ACC112 (cell line): ENCODE measurements around the gene HACD1.
"Not testable (repeated sequence)": the region's sequence is repeated elsewhere in the genome, so short reads cannot be mapped to it uniquely, and the experiment has no call there.

Experiments
- H2AFZ ChIP-seq: fragments of 200-600 bp; sonication (generic); one replicate; pipeline ENCODE4 v1.6.0; 2017; ENCODE audit warnings: antibody characterized with exemption, low read length; ENCODE audit not compliant: unreplicated experiment
- H3K27ac ChIP-seq: fragments of 200-600 bp; sonication (generic); 2 replicates; pipeline ENCODE4 v1.5.1; 2014; ENCODE audit warnings: low read depth, mild to moderate bottlenecking, antibody characterized with exemption, low read length, moderate library complexity
- H3K27me3 ChIP-seq: fragments of 200-600 bp; sonication (generic); 2 replicates; pipeline ENCODE4 v1.6.1; 2014; ENCODE audit warnings: mild to moderate bottlenecking, antibody characterized with exemption, low read length, moderate library complexity, mixed read lengths; ENCODE audit not compliant: insufficient read depth
- H3K36me3 ChIP-seq: fragments of 200-600 bp; sonication (generic); 2 replicates; pipeline ENCODE4 v1.6.1; 2016; ENCODE audit warnings: mild to moderate bottlenecking, antibody characterized with exemption, low read length, moderate library complexity, mixed read lengths; ENCODE audit not compliant: insufficient read depth
- H3K4me1 ChIP-seq: fragments of 200-600 bp; sonication (generic); one replicate; pipeline ENCODE4 v1.6.1; 2016; ENCODE audit warnings: low read length, mixed read lengths; ENCODE audit not compliant: insufficient read depth, unreplicated experiment, control insufficient read depth
- H3K4me3 ChIP-seq: fragments of 200-600 bp; sonication (generic); 2 replicates; pipeline ENCODE4 v1.5.1; 2014; ENCODE audit warnings: mild to moderate bottlenecking, low read depth, low read length
- H3K79me2 ChIP-seq: fragments of 200-600 bp; sonication (generic); one replicate; pipeline ENCODE4 v1.6.0; 2016; ENCODE audit warnings: low read length; ENCODE audit not compliant: control insufficient read depth, unreplicated experiment, insufficient read depth

Gene HACD1

DNA sequence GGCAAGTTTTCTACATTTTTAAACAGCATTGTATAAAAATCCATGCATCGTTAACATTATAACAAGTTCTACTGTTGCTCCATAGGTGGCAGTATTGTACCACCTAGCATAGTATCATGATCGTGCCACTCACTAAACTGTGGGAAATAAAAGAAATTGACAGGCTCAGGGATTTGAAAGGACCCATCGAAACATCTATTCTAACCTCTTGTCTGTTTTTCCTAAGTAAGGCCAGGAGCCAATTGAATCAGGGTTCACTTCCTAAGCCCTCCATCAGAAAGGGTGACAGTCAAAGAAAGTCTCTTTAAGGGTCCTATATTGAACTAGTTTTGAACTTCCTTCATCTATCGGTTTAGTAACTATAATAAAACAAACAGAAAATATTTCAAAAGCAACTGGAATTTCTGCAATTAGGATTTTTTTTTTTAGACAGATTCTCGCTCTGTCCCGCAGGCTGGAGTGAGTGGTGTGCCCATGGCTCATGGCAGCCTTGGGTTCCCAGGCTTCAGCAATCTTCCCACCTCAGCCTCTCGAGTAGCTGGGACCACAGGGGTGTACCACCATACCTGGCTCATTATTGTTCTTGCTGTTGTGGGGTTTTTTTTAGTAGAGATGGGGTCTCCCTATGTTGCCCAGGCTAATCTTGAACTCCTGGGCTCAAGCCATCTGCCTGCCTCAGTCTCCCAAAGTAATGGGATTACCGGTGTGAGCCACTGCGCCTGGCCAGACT lies 9.4 kb downstream of the HACD1 start:
- no peak overlapping the region for H3K27ac ChIP-seq
- H3K36me3 ChIP-seq: 0 out of 2 replicates have a peak, but pooled peaks cover 3% of the 10 kb centered on the region
- peaks cover 3% of the 10 kb centered on the region for H3K79me2 ChIP-seq
- 0 out of 2 replicates have a peak overlapping the region, but pooled peaks have one; percentile 40 for H3K4me3 ChIP-seq
- no peaks in the 10 kb centered on the region for H3K27me3 ChIP-seq
- H2AFZ ChIP-seq: peak overlapping the region; percentile 20
- H3K4me1 ChIP-seq: peaks cover 3% of the 10 kb centered on the region

DNA sequence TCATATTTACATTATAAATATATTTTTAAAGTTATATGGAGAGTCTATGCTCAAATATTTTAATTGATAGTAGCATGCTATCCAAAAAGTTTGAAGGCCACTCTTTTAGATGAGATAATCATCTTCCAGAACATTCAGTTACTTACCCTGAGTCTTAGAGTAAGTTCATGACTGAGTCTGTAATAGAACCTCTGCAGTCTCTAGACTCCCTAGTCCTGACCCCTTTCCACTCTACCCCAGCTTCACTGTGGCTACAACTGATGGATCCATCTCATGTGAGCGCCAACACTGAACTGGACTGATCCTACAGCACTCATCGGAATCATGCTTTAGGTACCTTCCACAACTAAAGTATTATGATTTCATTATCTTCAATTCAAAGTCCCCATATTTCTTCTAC lies 10.1 kb downstream of the HACD1 start:
- Histone ChIP-seq H3K4me3 (no peak overlapping the region), H2AFZ (no peak overlapping the region), H3K27me3 (no peaks in the 10 kb centered on the region), H3K36me3 (0 out of 2 replicates have a peak, but pooled peaks cover under 1% of the 10 kb centered on the region), H3K4me1 (peaks cover 3% of the 10 kb centered on the region), H3K27ac (no peak overlapping the region), H3K79me2 (peaks cover 3% of the 10 kb centered on the region)

DNA sequence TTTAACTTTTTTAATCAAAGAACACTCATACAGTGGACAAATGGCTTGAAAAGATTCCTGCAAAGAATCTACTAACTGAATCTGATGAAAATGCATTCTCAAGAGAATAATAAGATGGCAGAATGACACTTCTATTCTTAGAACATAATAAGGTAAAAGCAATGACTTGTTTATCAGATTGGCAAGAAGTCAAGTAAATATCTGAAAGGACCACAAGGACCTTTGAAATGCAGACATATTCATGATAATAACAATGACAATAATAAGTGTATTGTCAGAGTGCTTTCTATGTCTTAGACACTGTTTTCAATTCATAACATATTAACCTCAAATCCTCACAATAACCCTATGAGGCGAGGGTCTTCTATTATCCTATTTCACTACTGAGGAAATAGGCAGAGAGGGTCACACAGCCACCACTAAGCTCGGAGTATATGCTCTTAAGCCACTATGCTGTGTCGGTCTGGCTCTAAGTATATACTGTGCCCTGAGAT lies 10.6 kb downstream of the HACD1 start:
- Histone ChIP-seq H2AFZ (no peak overlapping the region), H3K36me3 (no peaks in the 10 kb centered on the region), H3K27me3 (no peaks in the 10 kb centered on the region), H3K27ac (no peak overlapping the region), H3K4me3 (no peak overlapping the region), H3K4me1 (peaks cover 3% of the 10 kb centered on the region), H3K79me2 (peaks cover 3% of the 10 kb centered on the region)

DNA sequence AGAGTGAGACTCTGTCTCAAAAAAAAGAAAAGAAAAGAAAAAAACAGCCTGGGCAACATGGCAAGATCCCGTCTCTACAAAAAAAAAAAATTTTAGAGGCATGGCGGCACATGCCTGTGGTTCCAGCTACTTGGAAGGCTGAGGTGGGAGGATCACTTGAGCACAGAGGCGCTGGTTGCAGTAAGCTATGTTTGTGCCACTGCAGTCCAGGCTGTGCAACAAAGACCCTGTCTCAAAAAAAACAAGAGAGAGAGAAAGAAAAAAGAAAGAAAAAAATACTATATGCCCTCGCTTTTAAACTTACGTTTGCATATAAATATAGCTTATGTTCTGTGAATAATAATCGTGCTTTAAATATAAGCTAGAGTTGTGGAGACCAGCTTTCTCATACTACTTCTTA lies 11.2 kb downstream of the HACD1 start:
- Histone ChIP-seq H3K4me3 (no peak overlapping the region), H3K36me3 (no peaks in the 10 kb centered on the region), H3K4me1 (peaks cover 3% of the 10 kb centered on the region), H3K27me3 (no peaks in the 10 kb centered on the region), H3K27ac (no peak overlapping the region), H2AFZ (no peak overlapping the region), H3K79me2 (peaks cover 3% of the 10 kb centered on the region)

DNA sequence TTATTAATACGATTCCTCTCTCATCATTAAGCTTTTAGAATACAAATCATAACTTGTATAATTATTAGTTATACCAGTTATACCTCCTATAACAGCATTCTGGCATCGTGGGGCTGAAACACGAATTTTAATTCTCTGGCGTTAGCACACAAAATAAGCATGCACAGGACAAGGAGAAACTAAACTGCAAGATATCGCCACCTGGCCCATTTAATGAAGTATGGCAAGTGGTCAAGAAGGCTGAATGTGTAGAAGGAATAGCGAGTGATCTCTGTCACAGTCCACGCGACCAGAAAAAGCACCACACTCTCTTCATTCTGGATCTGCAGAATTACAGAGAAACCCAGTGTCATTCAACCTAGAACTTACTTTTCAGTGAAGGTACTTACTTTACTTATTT lies 18.1 kb downstream of the HACD1 start:
- Histone ChIP-seq H3K4me3 (no peak overlapping the region), H3K27ac (no peak overlapping the region), H3K36me3 (no peaks in the 10 kb centered on the region), H3K4me1 (no peaks in the 10 kb centered on the region), H3K79me2 (no peaks in the 10 kb centered on the region), H3K27me3 (no peaks in the 10 kb centered on the region), H2AFZ (no peak overlapping the region)

DNA sequence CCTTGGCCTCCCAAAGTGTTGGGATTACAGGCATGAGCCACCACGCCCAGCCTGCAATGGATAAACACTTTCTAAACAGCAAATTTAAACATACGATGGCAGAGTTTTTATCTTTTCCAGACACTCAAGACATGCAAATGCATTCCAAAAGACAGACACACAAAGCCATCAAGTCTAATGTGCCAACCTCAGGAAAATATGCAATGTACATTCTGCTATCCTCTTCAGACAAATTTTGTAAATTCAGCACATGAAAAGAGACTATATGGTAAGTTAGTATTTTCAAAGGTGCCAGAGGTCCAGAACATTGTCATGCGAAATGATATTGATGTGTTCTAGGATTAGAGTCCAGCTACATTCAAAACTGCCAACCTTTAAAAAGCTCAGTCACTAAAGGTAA lies 19.8 kb downstream of the HACD1 start:
- no peaks in the 10 kb centered on the region for H3K4me1 ChIP-seq
- H2AFZ ChIP-seq: no peak overlapping the region
- no peaks in the 10 kb centered on the region for H3K79me2 ChIP-seq
- no peak overlapping the region for H3K27ac ChIP-seq
- no peaks in the 10 kb centered on the region for H3K36me3 ChIP-seq
- H3K27me3 ChIP-seq: no peaks in the 10 kb centered on the region
- H3K4me3 ChIP-seq: no peak overlapping the region

DNA sequence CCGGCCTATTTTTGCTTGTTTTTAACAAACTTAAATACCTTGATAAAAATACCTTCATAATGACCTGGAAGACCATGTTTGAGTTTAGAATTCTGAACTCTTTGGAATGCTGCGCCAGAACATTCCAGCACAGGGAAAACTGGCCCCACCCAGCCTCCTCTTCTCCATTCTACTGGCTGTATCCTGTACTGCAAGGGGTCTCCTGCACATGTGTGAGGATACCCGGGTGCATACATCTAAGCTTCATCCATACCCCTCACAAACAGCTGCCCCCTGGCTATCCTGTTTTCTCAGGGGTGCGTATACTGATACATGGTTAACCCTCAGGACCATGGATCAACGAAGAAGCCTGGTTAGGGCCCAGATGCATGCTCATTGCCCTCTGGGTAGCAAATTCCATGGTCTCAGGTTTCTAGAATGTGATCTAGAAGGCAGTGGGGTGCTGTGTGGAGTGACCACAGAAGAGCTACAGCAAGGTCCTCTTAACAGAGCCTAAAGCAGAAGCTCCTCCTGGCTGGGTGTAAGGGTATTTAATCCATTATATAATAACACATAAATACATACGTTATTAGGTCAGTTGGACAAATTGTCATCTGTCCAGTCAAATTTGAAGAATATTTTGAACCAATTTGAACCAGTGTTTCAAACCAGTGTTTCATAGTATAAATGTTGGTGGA lies 26.1 kb downstream of the HACD1 start:
- Histone ChIP-seq H3K27ac (no peak overlapping the region), H2AFZ (no peak overlapping the region), H3K4me3 (no peak overlapping the region), H3K36me3 (no peaks in the 10 kb centered on the region), H3K79me2 (no peaks in the 10 kb centered on the region), H3K4me1 (peaks cover 5% of the 10 kb centered on the region), H3K27me3 (no peaks in the 10 kb centered on the region)

DNA sequence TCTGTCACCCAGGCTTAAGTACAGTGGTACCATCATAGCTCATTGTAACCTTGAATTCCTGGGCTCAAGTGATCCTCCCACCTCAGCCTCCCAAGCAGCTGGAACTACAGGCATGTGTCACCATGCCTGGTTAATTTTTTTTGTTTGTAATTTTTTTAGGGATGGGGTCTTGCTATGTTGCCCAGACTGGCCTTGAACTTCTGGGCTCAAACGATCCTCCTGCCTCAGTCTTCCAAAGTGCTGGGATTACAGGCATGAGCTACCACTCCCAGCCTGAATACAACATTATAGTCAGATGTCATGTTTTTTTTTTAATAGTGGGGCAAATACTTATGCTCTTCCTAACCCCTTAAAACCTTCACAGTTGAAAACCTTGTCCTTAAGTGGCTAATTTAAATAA lies 27.9 kb downstream of the HACD1 start:
- not testable (repeated sequence) for H3K36me3 ChIP-seq, H3K27ac ChIP-seq, H3K79me2 ChIP-seq, H3K4me1 ChIP-seq, H3K27me3 ChIP-seq, H2AFZ ChIP-seq, H3K4me3 ChIP-seq

DNA sequence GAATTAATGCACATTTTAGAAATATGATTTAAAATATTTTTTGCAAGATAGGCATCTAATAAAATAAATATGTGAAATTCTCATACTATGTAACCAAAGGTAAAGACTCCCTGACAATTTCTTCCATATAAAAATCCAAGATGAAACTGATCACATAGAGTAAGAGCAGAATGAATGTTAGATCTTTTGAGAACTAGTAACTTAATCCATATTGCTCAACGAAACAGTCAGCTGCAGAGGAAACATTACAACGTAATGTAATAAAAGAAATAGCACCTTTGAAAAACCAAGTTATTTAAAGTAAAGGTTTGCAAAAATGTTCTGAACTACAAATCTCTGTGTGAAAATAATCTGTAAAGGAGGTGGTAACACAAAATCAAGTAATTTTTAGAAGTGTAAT lies 28.8 kb downstream of the HACD1 start:
- H2AFZ ChIP-seq: no peak overlapping the region
- H3K27me3 ChIP-seq: no peaks in the 10 kb centered on the region
- H3K79me2 ChIP-seq: no peaks in the 10 kb centered on the region
- no peak overlapping the region for H3K27ac ChIP-seq
- H3K4me1 ChIP-seq: peaks cover 5% of the 10 kb centered on the region
- no peak overlapping the region for H3K4me3 ChIP-seq
- H3K36me3 ChIP-seq: no peaks in the 10 kb centered on the region

DNA sequence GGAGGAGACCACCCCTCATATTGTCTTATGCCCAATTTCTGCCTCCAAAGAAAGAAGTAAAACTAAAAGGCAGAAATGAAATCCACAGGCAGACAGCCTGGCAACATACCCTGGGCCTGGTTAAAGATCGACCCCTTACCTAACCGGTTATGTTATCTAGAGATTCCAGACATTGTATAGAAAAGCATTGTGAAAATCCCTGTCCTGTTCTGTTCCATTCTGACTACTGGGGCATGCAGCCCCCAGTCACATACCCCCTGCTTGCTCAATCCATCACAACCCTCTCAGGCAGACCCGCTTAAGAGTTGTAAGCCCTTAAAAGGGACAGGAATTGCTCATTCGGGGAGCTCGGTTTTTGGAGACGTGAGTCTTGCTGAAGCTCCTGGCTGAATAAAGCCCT lies 29.9 kb downstream of the HACD1 start:
- H3K36me3 ChIP-seq, H3K4me1 ChIP-seq, H3K79me2 ChIP-seq, H3K27ac ChIP-seq, H3K27me3 ChIP-seq, H2AFZ ChIP-seq, H3K4me3 ChIP-seq: not testable (repeated sequence)

DNA sequence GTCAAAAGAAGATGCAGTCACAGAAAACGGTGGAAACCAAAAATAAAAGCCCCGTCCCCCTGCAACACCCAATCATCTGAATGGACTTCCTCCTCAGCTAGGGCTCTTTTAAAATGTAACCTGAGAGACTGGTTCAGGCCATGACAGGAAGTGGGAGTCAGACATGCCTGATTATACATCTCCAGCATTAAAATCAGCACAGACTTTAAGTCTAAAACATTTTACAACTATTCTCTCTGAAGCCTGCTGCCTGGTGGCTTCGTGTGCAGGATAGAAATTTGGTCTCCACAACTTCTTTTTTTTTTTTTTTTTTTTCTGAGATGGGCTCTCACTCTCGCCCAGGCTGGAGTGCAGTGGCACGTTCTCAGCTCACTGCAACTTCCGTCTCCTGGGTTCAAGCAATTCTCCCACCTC lies 30.3 kb downstream of the HACD1 start:
- Histone ChIP-seq H2AFZ (no peak overlapping the region), H3K27me3 (no peaks in the 10 kb centered on the region), H3K4me1 (peaks cover 5% of the 10 kb centered on the region), H3K27ac (no peak overlapping the region), H3K36me3 (no peaks in the 10 kb centered on the region), H3K79me2 (no peaks in the 10 kb centered on the region), H3K4me3 (no peak overlapping the region)
